ENCODE data around the gene NUP35. TPM values are rescaled to one million over a fixed set of nuclear protein-coding genes. Genes with fewer than 3 reads are reported as not detected.

NUP35 gene
- total and polyA plus RNA-seq, 2 of the 4 experiments (the other 2 are of a cell fraction): 10.9 to 23.3 TPM

DNA sequence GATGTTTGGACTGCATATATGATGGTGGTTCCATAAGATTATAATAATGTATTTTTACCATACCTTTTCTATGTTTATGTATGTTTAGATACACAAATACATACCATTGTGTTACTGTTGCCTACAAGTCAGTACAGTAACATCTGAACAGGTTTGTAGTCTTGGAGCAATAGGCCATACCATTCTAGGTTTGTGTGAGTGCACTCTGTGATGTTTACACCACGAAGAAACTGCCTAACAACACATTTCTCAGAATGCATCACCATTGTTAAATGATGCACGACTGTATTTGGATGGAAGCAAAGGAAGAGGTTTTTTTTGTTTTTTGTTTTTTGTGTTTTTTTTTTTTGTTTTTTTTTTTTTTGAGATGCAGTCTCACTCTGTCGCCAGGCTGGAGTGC lies 36.2 kb upstream of the NUP35 start:
- no peaks in the 10 kb centered on the region for H4K20me1 ChIP-seq (ENCODE audit: insufficient read depth, low read length)
- H3K27me3 ChIP-seq (ENCODE audit: control insufficient read depth, insufficient read depth, low read length): no peaks in the 10 kb centered on the region
- no TSS peak for BruUV-seq (replicated peaks)
- no peak overlapping the region for H2BK20ac ChIP-seq (ENCODE audit: low read depth, low read length)
- POLR2A ChIA-PET (ENCODE audit: unreplicated experiment): no interaction called here
- H4K8ac ChIP-seq (ENCODE audit: low read depth in 2 of 2, low read length in 2 of 2): no peak overlapping the region
- H3K4me3 ChIP-seq (ENCODE audit: insufficient read depth, low read depth, low read length): no peak overlapping the region
- H3K14ac ChIP-seq (replicated peaks; ENCODE audit: low read depth, low read length): no peak overlapping the region
- no peak overlapping the region for H4K5ac ChIP-seq (ENCODE audit: low read depth, low read length)
- no peak overlapping the region for H2BK120ac ChIP-seq (ENCODE audit: low read depth, low read length)
- no peaks in the 10 kb centered on the region for H3K36me3 ChIP-seq (ENCODE audit: control insufficient read depth, insufficient read depth, low read length)
- H3K27ac ChIP-seq (ENCODE audit: insufficient read depth, low read length): no peak overlapping the region
- no peak for ATAC-seq (ENCODE audit: low read depth)
- in situ Hi-C loops (cut with MboI; ENCODE audit: low sequenced_read_pairs) (no loop called here), intact Hi-C loops (cut with micrococcal nuclease) (no loop called here), dilution Hi-C loops (cut with HindIII; ENCODE audit: low sequenced_read_pairs, unreplicated experiment) (no loop called here)
- CTCF ChIA-PET: no interaction called here
- no peak for DNase-seq
- no peak overlapping the region for H3K23ac ChIP-seq (ENCODE audit: low read depth, low read length)
- no peaks in the 10 kb centered on the region for H3K9me3 ChIP-seq (ENCODE audit: control insufficient read depth, insufficient read depth, low read length)
- TF ChIP-seq CEBPB (IDR thresholded peaks at IDR 0.05; ENCODE audit: low read depth, low read length) (no peak), NFE2L2 (IDR thresholded peaks at IDR 0.05; ENCODE audit: low read depth, low read length) (no peak), FOS (IDR thresholded peaks at IDR 0.05; ENCODE audit: low read depth, low read length) (no peak), MAFK (IDR thresholded peaks at IDR 0.05; ENCODE audit: low read depth, low read length) (no peak), RAD21 (IDR thresholded peaks at IDR 0.05; ENCODE audit: low read length) (no peak), POLR2A (IDR thresholded peaks at IDR 0.05; ENCODE audit: low read depth, low read length) (no peak), RFX5 (IDR thresholded peaks at IDR 0.05; ENCODE audit: low read depth, low read length) (no peak), SMC3 (IDR thresholded peaks at IDR 0.05; ENCODE audit: low read depth, low read length) (no peak), MXI1 (IDR thresholded peaks at IDR 0.05; ENCODE audit: borderline replicate concordance, low read depth, low read length) (no peak), CHD1 (IDR thresholded peaks at IDR 0.05; ENCODE audit: low read depth, low read length) (no peak), MAZ (IDR thresholded peaks at IDR 0.05; ENCODE audit: borderline replicate concordance, low read depth, low read length) (no peak), BHLHE40 (IDR thresholded peaks at IDR 0.05; ENCODE audit: low read depth, low read length) (no peak)
- TF ChIP-seq, protein P1, sequence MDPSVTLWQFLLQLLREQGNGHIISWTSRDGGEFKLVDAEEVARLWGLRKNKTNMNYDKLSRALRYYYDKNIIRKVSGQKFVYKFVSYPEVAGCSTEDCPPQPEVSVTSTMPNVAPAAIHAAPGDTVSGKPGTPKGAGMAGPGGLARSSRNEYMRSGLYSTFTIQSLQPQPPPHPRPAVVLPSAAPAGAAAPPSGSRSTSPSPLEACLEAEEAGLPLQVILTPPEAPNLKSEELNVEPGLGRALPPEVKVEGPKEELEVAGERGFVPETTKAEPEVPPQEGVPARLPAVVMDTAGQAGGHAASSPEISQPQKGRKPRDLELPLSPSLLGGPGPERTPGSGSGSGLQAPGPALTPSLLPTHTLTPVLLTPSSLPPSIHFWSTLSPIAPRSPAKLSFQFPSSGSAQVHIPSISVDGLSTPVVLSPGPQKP (IDR thresholded peaks at IDR 0.05; ENCODE audit: borderline replicate concordance, low read depth, low read length): no peak
- TF ChIP-seq, protein P2, sequence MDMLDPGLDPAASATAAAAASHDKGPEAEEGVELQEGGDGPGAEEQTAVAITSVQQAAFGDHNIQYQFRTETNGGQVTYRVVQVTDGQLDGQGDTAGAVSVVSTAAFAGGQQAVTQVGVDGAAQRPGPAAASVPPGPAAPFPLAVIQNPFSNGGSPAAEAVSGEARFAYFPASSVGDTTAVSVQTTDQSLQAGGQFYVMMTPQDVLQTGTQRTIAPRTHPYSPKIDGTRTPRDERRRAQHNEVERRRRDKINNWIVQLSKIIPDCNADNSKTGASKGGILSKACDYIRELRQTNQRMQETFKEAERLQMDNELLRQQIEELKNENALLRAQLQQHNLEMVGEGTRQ (IDR thresholded peaks at IDR 0.05; ENCODE audit: low read depth, low read length): no peak
- H4K91ac ChIP-seq (ENCODE audit: insufficient read depth, low read depth, low read length): no peak overlapping the region
- no peak overlapping the region for H2AFZ ChIP-seq (replicated peaks; ENCODE audit: low read length, poor library complexity)
- no CpG with 5 or more reads among the region's 3 CpGs for WGBS, 2 experiments (ENCODE audit: extremely low coverage in 2 of 2, insufficient read length in 1 of 2)
- no peak overlapping the region for H2AK5ac ChIP-seq (ENCODE audit: low read depth, low read length)
- H2AK9ac ChIP-seq (replicated peaks; ENCODE audit: low read depth, low read length, poor library complexity): no peak overlapping the region
- H3K4me2 ChIP-seq (ENCODE audit: low read depth, low read length): no peak overlapping the region
- H3K18ac ChIP-seq (ENCODE audit: low read depth, low read length): no peak overlapping the region
- no peaks in the 10 kb centered on the region for H3K9me1 ChIP-seq (ENCODE audit: insufficient read depth, low read length)
- H2BK15ac ChIP-seq (ENCODE audit: low read depth, low read length): no peak overlapping the region
- H3K4me1 ChIP-seq (ENCODE audit: control insufficient read depth, insufficient read depth, low read length): no peaks in the 10 kb centered on the region
- H2BK5ac ChIP-seq (ENCODE audit: low read depth, low read length, poor library complexity, severe bottlenecking): no peak overlapping the region
- H3K4ac ChIP-seq (ENCODE audit: low read depth, low read length): no peak overlapping the region
- H3K9ac ChIP-seq (ENCODE audit: low read depth, low read length): no peak overlapping the region
- H3K56ac ChIP-seq (ENCODE audit: extremely low read depth, insufficient read depth, low read length): no peak overlapping the region
- no peaks in the 10 kb centered on the region for H3K79me1 ChIP-seq (ENCODE audit: low read depth in 1 of 2, low read length in 2 of 2)
